NCI-H2227 (cell line): ENCODE data around the gene SMAD7.

Source experiments
- DNase-seq: peaks from one replicate; lab custom pipeline; 2025; ENCODE audit not compliant: unreplicated experiment; lab: John Stamatoyannopoulos, UW

SMAD7 gene

DNA sequence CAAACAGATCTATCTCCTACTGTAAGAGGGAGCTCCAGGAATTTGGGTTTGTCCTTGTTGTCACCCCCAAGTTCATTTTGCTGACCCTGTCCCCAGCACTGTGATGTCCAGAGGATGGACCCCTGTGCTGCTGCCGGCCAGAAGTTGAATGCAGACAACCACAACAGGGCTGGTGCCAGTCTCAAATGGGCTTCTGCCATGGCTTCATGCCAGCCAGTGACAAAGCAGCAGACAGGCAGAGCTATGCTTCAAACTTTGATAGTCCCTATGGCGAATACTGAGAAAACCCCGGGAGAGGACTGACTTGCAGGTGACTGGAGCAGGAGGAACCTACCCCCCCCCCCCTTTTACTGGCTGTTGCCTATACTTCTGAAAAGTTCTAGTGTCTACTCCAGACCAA lies 3.2 kb downstream of the SMAD7 start:
- no peak for DNase-seq

- DNase-seq, result no peak
Observed at GRCh38 chr18:48947092-48947491, 3.7 kb downstream of the SMAD7 start.

DNA sequence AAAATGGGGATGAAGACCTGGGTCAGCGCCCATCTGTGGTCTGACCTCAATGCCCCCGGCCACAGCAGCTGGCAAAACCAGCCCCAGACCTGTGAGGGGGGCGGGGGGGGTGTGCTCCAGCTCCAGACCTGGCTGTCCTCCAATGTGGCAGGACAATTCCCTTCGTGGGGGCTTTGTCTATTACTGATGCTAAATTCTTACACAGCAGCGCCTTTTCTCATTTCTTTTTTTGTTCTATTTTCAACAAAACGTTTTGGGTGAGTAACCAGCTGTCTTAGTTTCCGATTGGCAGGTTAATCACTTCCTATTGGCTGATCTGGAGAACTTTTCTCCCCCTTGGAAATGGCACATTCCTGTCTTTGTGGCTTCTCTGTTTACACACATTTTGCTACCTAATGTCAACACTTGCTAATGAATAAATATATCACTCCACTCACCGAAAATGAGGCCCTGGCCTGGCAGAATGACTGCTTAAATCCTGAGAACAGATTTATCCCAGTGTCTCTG lies 4.4 kb downstream of the SMAD7 start:
- DNase-seq, result no peak

DNA sequence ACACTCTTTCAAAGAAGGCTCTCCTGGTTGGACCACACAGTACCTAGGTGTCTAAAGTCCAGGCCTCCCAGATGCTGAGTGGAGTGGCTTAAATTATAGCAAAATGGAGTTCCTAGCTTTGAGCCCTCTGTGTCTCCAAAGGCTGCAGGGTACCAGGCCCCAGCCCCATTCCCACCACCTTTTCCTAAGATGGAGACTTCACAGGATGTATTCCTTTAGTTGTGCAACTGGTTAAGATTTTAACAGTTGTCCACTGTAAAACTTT lies 4.9 kb downstream of the SMAD7 start:
- no peak for DNase-seq

DNA sequence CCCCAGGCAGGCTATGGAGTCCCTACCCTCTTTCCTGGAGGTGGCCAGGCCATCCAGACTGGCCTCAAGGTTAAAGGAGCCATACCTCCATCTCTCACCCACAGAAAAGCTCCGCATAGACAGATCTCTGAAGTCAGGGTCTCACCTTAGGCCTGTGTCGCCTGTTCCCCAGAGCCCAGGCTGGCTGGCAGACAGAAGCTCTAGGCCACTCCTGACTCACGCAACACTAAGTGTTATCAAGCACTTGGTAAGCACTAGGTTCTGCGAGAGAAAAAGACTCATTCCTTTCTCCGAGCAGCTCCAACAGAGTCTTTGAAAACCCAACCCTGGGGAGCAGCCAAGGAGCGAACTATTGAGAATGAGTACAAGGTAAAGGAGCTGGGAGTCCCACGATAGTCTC lies 6.1 kb downstream of the SMAD7 start:
- no peak for DNase-seq

GRCh38 chr18:48943736-48944527 lies 6.8 kb downstream of the SMAD7 start:
- no peak for DNase-seq

GRCh38 chr18:48943333-48943732 lies 7.4 kb downstream of the SMAD7 start:
- no peak for DNase-seq

DNA sequence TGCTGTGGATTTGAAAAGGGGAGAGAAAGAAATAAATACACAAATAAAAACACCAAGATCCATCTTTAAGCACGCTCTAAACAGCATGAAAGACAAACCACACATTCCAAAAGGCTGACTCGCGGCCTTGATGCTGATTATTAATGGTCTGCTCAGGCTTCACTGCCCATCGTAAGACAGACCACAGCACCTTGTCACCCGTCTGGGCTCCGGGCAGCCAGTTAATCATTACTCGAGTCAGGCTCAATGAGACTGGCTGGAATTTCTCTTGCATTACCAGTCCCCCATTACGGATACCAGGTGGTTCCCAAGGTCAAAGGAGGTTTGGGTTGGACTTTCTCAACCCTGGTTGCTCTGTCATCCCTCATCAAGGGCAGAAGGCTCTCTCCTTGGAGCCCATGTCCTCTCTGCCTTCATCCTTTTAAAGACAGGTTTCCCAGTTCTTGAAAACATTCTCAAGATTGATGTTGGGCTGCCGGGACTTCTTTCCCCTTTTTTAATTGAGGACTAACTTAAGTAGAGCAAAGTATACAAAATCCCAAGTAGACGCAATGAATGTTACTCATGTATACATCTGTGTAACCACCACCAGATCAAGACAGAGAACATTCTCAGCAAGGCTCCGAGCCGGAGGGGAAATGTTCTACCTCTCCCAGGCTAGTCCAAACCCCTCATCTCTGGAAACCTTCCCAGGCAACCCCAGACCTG lies 8.1 kb downstream of the SMAD7 start:
- no peak for DNase-seq

- DNase-seq, result no peak
Observed at GRCh38 chr18:48942086-48942485, 8.7 kb downstream of the SMAD7 start.

DNA sequence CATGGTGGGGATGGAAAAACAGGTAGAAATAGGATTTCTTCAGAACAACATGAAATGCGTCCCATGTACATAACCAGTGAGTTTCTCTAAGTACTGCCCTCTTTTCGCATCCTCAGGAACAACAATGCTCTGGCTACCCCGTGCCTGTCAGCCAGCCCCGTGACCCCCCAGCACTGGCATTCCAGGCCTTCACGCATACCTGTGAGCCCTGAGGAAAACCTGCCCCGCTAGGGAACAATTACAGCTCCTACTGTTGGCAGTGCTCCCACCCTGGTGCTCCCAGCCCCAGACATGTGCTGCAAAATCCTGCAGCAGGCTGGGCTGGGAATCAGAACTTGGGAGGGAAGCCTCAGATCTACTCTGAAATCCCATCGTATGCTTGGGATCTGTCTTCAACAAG lies 9.1 kb downstream of the SMAD7 start:
- no peak for DNase-seq

GRCh38 chr18:48940854-48941611 lies 9.7 kb downstream of the SMAD7 start:
- DNase-seq, result no peak

DNA sequence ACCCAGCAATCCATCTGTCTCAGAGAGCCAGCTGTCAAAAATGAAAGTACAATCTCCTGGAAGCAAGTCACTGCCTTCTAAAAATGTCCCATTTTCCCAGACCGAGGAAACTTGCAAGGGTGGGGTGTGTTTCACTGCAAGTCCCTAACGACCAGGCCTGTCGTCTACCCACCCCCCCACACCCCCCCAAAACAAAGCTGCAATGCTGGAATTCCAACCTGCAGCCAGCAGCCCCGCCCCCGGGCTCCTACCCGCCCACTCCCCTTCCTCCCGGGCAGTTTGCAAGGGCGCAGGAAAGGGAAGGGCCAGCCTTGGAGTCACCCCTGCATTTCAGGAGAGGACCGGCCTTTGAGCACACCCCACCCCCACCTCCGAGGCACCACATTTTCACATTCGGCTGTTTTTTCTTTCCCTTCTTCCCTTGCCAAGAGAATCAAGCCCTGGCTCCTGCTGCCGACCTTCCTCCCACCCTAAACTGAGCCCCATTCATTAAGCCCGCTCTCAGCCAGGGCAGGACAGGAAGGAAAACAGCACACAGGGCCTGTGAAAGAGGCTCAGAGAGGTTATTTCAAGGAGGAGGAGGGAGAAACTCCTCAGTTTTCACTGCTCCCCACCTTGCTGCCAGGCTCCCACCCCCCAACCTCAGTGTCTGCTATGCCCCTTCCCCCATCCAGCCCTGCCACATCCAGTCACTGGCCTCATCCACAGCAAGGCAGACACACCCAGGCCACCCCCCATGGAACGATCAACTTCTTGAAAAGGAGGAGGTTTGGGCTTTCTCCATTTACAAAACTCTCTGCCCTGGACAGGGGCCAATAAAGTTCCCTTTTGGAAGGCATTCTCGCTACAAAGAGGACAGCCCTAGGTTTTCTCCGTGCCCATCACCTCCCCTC lies 11.3 kb downstream of the SMAD7 start:
- no peak for DNase-seq

- no peak for DNase-seq
Observed at GRCh38 chr18:48938827-48939204, 11.9 kb downstream of the SMAD7 start.

GRCh38 chr18:48937869-48938750 lies 12.7 kb downstream of the SMAD7 start:
- DNase-seq, result no peak

DNA sequence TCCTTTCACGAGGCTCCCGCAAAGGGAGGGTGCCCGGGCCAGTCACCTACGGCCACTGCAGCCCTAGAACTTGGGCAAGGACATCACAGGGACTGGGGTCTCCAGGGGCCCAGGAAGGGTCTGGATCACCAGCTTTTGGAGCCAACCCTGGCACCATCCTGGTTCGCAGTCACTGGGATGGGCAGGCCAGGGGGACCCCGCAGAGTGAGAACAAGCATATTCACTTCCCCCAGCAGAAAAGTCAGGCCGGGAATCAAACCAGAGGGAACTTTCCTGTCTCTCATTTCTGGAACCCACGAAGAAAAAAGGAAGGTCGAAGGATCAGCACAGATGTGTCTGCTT lies 15.4 kb downstream of the SMAD7 start:
- no peak for DNase-seq

- DNase-seq, result no peak
Observed at GRCh38 chr18:48934723-48935432, 15.9 kb downstream of the SMAD7 start.

- no peak for DNase-seq
Observed at GRCh38 chr18:48934415-48934722, 16.4 kb downstream of the SMAD7 start.

- DNase-seq, result no peak
Observed at GRCh38 chr18:48933578-48934414, 17.0 kb downstream of the SMAD7 start.
